ENCODE results near the gene DPM3.

DPM3 gene

DNA sequence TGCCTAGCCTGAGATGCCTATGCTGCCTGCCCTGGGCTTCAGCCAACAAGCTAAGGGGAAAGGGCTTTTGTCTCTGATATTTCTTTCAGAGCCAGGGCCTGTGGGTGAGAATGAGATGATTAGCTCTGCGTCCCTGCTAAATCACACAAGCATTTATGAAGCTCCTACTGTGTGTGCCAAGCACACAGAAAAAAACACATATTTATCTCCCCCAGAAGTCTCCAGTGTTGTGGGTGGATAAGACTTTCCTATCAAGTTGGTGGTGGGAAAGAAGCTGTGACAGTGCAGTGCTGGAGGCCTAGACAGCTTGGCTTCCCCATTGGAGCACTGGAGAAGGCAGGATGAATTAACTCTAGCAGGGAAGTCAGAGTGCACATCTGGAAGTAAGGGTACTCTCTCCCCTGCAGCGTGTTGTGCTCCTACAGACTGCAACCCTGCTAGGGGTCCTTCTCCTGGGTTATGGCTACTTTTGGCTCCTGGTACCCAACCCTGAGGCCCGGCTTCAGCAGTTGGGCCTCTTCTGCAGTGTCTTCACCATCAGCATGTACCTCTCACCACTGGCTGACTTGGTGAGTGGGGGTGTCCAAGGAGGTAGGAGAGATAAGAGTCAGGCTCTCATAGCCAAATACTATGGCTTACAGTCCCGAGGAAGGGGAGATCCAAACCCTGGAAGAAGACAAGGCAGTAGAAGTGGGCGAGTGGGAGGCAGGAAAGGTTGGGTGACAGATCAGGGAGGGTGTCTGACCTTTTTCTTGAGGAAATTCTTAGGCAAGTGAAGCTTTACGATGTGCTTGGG lies 3.0 kb downstream of the DPM3 start:
- Mint-ChIP-seq H3K4me1 (peaks cover 42% of the 10 kb centered on the region), H3K9me3 (no peaks in the 10 kb centered on the region), H3K4me3 (peak overlapping the region; percentile 93 to 96 (median 94)), H3K27me3 (ENCODE audit: low read depth) (no peaks in the 10 kb centered on the region), H3K27ac (peak overlapping the region; percentile 95 to 99 (median 99)), H3K36me3 (ENCODE audit: low read depth) (peaks cover 19% of the 10 kb centered on the region)
- TF ChIP-seq, protein P1, sequence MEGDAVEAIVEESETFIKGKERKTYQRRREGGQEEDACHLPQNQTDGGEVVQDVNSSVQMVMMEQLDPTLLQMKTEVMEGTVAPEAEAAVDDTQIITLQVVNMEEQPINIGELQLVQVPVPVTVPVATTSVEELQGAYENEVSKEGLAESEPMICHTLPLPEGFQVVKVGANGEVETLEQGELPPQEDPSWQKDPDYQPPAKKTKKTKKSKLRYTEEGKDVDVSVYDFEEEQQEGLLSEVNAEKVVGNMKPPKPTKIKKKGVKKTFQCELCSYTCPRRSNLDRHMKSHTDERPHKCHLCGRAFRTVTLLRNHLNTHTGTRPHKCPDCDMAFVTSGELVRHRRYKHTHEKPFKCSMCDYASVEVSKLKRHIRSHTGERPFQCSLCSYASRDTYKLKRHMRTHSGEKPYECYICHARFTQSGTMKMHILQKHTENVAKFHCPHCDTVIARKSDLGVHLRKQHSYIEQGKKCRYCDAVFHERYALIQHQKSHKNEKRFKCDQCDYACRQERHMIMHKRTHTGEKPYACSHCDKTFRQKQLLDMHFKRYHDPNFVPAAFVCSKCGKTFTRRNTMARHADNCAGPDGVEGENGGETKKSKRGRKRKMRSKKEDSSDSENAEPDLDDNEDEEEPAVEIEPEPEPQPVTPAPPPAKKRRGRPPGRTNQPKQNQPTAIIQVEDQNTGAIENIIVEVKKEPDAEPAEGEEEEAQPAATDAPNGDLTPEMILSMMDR (IDR thresholded peaks at IDR 0.05; ENCODE audit: unreplicated experiment in 3 of 3) = no peak

DNA sequence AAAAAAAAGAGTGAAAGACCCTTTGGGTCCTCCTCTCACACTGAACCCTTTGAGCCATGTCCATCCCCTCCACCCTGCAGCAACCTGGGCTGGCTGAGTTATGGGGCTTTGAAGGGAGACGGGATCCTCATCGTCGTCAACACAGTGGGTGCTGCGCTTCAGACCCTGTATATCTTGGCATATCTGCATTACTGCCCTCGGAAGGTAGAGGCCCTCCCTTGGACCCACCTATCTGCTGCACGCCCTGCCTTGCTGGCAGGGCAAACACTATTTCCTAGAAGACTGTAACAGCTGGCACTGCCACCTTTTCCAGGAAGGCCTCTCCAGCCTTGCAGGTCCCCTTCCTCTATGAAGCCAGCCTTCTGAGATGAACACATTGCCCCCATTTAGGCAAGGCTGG lies 3.6 kb downstream of the DPM3 start:
- no peaks in the 10 kb centered on the region for H3K9me3 Mint-ChIP-seq
- TF ChIP-seq, protein P1 (IDR thresholded peaks at IDR 0.05; ENCODE audit: unreplicated experiment in 3 of 3) = no peak
- H3K4me3 Mint-ChIP-seq = peak overlapping the region; percentile 93 to 96 (median 94)
- peak overlapping the region; percentile 95 to 99 (median 99) for H3K27ac Mint-ChIP-seq
- H3K4me1 Mint-ChIP-seq = peaks cover 44% of the 10 kb centered on the region
- no peaks in the 10 kb centered on the region for H3K27me3 Mint-ChIP-seq (ENCODE audit: low read depth)
- peaks cover 22% of the 10 kb centered on the region for H3K36me3 Mint-ChIP-seq (ENCODE audit: low read depth)

DNA sequence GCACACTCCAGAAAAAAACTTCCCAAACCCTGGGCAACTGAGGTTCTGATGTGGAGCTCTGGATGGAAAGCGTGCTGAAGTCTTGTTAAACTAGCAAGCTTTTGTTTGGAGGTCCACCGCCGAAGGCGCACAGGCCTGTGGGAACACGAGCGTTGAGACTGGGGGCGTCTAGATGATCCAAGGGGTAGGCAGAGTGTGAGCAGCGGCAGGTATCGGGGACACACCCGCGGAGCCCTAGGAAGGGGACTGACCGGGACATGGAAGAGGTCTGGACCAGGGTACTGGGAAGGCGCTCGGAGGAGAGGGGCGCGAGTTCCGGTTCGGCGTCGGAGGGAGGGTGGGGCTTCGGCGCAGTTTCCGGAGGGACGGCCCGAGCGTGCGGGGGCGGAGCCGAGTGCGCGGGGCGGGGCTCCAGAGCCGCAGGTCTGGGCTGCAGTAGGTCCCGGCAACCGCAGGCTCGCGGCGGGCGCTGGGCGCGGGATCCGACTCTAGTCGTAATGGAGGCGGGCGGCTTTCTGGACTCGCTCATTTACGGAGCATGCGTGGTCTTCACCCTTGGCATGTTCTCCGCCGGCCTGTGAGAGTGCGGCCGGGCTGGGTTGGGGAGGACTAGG lies 4.8 kb downstream of the DPM3 start, which contains the start of gene SLC50A1:
Gene SLC50A1 (plus strand): TSS at position 438 of the 614 bp plus-strand sequence. CDS start 60 bp downstream, at position 498.
- H3K9me3 Mint-ChIP-seq = no peaks in the 10 kb centered on the region
- H3K4me1 Mint-ChIP-seq = peaks cover 55% of the 10 kb centered on the region
- H3K36me3 Mint-ChIP-seq (ENCODE audit: low read depth) = peaks cover 33% of the 10 kb centered on the region
- H3K27ac Mint-ChIP-seq = peak within 1 kb of the TSS; percentile 95 to 99 (median 99)
- H3K4me3 Mint-ChIP-seq = peak within 1 kb of the TSS; percentile 93 to 96 (median 94)
- TF ChIP-seq, protein P1 (IDR thresholded peaks at IDR 0.05; ENCODE audit: unreplicated experiment in 3 of 3) = peak; percentile 21 to 46 (median 32)
- peaks cover 4% of the 10 kb centered on the region for H3K27me3 Mint-ChIP-seq (ENCODE audit: low read depth)

DNA sequence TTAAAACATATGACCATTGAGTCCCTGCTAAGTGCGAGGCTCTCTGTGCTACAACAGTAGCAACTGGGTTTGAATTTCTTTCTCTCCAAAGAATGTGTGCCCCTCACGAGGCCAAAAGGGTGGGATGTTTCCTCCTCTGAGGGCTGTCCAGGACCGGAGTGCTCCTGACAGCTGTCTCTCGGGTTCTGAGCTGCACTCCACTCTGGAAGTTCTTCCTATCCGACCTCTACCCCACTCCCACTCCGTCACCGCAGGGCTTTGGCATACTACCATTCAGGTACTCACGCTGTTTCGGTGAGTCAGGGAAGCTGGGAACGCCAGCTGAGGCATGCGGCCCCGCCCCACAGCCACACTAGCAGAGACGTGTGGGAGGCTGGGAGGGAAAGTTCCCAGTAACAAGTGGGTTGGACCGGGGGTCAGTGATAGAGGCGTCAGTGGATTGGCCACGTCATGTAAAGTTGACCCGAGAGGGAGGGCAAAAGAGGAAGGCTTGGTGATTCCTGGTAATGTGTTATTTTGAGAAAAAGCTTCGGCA lies 5.4 kb downstream of the DPM3 start:
- TF ChIP-seq, protein P1 (IDR thresholded peaks at IDR 0.05; ENCODE audit: unreplicated experiment in 3 of 3) = no peak
- H3K4me1 Mint-ChIP-seq = peaks cover 55% of the 10 kb centered on the region
- H3K36me3 Mint-ChIP-seq (ENCODE audit: low read depth) = peaks cover 35% of the 10 kb centered on the region
- H3K27me3 Mint-ChIP-seq (ENCODE audit: low read depth) = peaks cover 9% of the 10 kb centered on the region
- H3K4me3 Mint-ChIP-seq = peak overlapping the region; percentile 93 to 96 (median 94)
- peak overlapping the region; percentile 95 to 99 (median 99) for H3K27ac Mint-ChIP-seq
- H3K9me3 Mint-ChIP-seq = no peaks in the 10 kb centered on the region

DNA sequence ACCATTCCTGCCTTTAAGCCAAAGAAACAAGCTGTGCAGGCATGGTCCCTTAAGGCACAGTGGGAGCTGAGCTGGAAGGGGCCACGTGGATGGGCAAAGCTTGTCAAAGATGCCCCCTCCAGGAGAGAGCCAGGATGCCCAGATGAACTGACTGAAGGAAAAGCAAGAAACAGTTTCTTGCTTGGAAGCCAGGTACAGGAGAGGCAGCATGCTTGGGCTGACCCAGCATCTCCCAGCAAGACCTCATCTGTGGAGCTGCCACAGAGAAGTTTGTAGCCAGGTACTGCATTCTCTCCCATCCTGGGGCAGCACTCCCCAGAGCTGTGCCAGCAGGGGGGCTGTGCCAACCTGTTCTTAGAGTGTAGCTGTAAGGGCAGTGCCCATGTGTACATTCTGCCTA lies 6.0 kb downstream of the DPM3 start:
- H3K4me1 Mint-ChIP-seq = peaks cover 61% of the 10 kb centered on the region
- H3K9me3 Mint-ChIP-seq = no peaks in the 10 kb centered on the region
- H3K36me3 Mint-ChIP-seq (ENCODE audit: low read depth) = peaks cover 35% of the 10 kb centered on the region
- TF ChIP-seq, protein P1 (IDR thresholded peaks at IDR 0.05; ENCODE audit: unreplicated experiment in 3 of 3) = no peak
- peak overlapping the region; percentile 93 to 96 (median 94) for H3K4me3 Mint-ChIP-seq
- H3K27me3 Mint-ChIP-seq (ENCODE audit: low read depth) = peaks cover 14% of the 10 kb centered on the region
- H3K27ac Mint-ChIP-seq = peak overlapping the region; percentile 95 to 99 (median 99)

All from nephron (organoid).